Tongue (tissue), 2 donors: ENCODE results near the gene TRIO. TPM values are rescaled to one million over a fixed set of nuclear protein-coding genes. Genes with fewer than 3 reads are reported as not detected.

Experiments used
- DNase-seq: peaks from one replicate; pipeline ENCODE4 v3.0.0-alpha.2; 2015
- total RNA-seq: library from RNA; depleted of rRNA; stranded (reverse); fragments of >200 nt; gene quantifications from one replicate; pipeline ENCODE4 v1.2.3, GENCODE V29; 2014

The TRIO gene
- total RNA-seq, 1 donor from 2014 or later, result 188 TPM

- DNase-seq, result no peak
These were observed 5.3 kb downstream of the TRIO start for GRCh38 chr5:14148483-14148882.

DNA sequence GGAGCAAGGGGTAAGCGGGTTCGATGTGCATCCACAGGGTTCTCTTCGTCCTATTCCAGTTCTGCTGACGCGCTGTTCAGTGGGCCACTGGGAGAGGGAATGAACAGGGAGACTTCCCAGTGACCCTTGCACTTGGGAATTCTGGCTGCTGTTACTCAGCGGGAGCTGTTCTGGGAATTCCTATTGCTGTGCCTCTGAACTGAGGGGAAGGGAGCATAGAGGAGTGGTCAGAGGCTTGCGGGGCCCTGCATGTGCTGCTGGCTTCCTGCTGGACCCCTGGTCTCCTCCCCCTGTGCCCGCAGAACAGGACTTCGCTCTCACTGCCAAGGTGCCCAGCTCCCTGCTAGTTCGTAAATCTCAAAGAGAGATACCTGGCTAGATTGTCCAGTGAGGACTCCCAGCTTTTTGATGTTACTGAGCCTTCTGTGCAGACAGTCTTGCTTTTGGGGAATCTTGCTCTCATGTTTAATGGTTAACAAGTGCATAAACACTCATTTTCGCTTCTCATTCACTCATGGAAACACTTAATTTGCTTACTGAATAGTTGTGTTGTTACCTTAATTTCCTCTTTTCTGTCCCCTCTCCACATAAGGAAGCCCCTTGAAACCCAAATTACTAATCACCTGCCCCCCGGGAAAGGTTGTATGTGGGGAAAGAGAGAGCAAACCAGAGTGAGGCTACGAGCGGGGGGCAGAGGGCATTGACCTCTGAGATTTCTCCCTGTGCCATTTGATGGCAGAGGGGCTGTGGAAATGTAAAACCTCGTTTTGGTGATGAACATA is 5.9 kb downstream of the TRIO start:
- no peak for DNase-seq

- DNase-seq, result no peak
These were observed 6.6 kb downstream of the TRIO start for GRCh38 chr5:14149672-14150274.

DNA sequence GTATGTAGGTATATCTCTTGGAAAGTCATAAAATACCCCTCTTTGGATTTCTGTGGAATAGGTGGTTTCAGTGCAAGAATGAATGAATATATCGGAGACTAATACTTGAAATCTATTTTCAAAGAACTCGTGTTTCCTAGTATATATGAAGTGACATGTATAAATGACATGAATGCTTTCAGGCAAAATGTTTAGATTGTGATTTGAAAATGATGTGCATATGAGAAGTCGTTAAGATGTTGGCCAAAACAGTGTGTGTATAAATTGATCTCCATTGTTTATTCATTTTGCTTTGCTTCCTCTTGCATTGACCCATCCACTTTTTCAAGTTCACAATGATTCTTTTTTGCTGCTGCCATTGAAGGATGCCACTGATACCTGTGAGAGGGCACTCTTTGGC is 8.3 kb downstream of the TRIO start:
- no peak for DNase-seq

DNA sequence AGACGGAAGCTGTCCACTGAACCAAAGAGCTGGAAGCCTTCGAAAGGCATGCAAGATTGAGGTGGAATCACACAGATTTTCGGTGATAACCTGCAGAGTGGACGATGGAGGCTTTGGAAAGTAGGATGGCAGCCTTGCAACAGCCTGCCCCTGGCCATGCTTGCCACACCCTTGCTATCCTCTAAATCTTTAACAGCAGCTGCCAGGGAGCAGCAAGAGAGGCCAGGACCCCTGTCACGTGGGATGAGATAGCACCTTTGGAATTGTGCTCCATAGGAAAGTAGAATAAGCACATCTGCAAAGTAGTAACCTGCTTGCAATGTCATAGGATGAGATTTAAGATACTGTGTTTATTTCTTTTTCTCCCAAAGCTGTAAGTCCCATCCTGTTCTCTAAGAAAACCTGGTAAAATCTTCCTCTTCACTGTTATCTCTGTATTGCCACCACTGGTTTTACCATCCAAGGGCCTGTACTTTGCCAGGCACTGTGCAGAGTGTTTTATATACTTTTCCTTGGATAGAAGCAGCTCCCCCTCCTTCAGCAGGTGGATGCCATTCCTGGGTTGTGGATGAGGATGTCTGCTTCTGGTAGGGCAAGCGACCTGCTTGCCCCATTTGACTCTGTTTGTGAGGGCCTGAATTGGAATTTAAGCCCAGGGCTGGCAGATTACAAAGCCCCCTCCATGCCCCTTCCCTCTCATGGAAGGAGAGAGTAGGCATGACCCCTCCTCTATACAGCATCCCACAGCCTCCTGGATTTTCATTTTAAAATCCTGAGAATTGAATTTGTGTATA is 10.1 kb downstream of the TRIO start:
- no peak for DNase-seq

- DNase-seq, result peak; percentile 81
These were observed 11.0 kb downstream of the TRIO start for GRCh38 chr5:14153932-14154731.

GRCh38 chr5:14155075-14155474 is 11.9 kb downstream of the TRIO start:
- no peak for DNase-seq

DNA sequence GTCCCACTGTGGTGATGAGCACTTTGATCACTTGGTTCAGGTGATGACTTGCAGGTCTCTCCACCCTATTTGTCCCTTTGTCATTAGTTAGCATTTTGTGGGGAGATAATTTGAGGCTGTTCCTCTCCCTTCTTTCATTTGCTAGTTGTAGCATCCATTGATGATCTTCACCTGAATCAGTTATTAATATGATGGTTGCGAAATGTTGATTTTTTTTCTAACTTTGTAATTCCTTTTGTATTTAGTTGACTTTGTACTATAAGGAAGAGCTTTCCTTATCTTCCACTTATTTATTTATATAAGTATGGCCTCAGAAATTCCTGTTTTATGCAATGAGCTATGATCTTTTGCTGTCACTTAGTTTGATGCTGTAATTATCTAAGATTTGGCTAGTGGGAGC is 12.6 kb downstream of the TRIO start:
- no peak for DNase-seq

DNA sequence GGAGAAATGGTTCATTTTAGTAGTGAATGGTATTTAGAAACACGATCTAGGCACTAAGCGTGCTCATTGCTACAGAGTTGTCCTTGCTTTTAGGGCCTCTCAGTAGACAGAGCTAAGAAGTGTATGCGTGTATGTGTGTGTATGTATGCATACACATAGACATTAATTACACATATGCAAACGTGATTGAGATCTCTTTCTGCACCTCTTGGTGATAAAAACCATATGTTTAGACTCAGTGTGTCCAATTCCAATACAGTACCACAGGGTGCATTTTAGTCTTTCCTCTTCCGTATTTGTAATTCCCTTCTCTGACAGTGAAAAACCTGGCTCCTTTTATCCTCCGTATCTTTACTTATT is 13.1 kb downstream of the TRIO start:
- DNase-seq, result no peak

- DNase-seq, result peak; percentile 78
These were observed 13.7 kb downstream of the TRIO start for GRCh38 chr5:14156650-14157492.

DNA sequence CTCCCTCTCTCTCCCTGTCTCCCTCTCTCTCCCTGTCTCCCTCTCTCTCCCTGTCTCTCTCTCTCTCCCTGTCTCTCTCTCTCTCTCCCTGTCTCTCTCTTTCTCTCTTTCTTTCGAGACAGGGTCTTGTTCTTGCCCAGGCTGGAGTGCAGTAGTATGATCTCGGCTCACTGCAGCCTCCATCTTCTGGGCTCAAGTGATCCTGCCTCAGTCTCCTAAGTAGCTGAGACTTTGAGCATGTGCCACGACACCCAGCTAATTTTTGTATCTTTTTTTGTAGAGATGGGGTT is 14.3 kb downstream of the TRIO start:
- DNase-seq, result no peak

DNA sequence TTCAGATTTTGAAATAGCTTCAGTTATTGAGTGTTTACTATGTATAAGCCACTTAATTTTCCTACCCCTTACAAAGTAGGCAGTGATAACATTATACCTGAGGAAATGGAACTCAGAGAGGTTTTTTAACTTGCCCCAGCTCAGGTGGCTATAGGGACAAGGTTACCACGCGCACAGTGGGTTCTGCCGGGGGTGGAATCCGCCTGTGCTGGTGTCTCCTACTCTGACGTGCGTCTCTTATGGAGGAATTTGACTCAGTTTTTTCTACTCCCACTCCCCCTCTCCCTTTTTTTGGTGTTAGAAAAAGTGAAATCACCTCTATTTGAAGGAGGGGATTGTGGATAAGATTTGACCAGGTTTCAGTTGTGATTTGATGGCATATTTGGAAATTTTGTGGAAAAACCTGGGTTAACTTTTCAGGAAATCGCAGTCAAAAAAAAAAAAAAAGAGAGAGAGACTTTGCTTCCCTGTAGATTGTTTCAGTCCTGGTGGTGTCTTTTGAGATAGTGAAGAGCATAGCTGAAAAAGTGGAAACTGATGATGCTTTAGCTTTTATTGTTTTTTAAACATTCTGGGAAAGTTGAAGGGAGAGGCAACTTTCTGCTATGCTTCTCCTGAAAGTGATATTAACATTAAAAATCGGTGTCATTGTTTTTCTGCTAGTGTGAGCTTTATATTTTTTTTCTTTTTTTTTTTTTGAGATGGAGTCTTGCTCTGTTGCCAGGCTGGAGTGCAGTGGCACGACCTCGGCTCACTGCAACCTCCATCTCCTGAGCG is 15.9 kb downstream of the TRIO start:
- DNase-seq, result no peak

DNA sequence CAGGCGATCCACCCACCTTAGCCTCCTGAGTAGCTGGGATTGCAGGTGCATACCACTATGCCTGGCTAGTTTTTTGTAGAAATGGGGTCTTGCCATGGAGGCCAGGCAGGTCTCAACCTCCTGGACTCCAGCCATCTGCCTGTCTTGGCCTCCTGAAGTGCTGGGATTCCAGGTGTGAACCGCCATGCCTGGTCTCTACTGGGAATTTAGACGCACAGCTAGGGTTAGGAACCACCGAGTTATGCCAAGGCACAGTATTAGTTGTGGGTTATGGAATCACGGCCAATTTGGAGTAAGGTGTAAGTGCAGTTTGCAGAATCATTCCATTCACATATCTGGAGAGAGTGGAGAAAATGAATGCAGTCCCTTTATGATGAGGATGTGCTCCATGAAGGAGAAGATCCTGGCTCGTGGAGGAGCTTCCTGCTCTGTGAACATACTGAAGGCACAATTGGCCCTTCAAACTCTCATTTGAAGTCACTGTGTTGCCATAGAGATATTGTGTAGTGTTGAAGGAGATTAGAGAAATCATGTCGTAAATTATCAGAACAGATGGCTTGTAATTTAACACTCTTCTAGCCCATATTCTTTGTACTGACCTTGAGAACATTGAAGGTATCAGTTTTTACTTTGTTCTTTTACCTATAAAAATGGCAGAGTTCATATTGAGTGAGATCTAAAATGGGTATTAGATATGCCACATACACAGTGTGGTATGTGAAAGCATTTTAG is 18.8 kb downstream of the TRIO start:
- no peak for DNase-seq

GRCh38 chr5:14164164-14165163 is 21.3 kb downstream of the TRIO start:
- no peak for DNase-seq

- no peak for DNase-seq
These were observed 22.4 kb downstream of the TRIO start for GRCh38 chr5:14165375-14166106.

DNA sequence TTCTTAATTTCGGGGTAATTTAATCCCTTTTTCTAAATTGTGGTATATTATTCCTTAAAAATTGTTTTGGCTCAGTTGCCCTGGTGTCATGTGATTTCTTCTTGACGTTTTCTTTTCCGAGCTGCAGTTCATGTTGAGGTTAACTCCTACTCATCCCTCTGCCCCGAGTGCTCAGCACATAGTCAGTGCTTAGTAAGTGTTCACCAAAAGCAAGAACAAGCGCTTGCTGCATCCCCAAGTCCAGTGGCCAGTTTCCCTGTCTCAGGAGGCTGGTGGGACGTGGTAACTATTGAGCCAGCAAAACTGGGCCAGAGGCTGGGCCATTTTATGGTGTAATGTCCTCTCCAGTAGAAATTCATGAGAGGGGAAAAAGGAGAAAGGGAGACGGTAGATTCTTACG is 23.3 kb downstream of the TRIO start:
- DNase-seq, result no peak

GRCh38 chr5:14167211-14167845 is 24.2 kb downstream of the TRIO start:
- DNase-seq, result no peak
